Mononuclear cell (primary cell): ENCODE measurements around the gene CRAMP1. TPM values are rescaled to one million over a fixed set of nuclear protein-coding genes. Genes with fewer than 3 reads are reported as not detected.

Experiments used
- total RNA-seq: library from RNA; depleted of rRNA; stranded (reverse); fragments of >200 nt; gene quantifications from one replicate; pipeline ENCODE4 v1.2.3, GENCODE V29; 2012

The CRAMP1 gene
- total RNA-seq, 1 donor: 11.2 TPM

Other genes with a start within 250 kb of the CRAMP1 start
- 18.4 TPM for gene UNKL, start 197.7 kb upstream of the CRAMP1 start, total RNA-seq
- 4.3 TPM for gene UQCC4, start 191.6 kb upstream of the CRAMP1 start, total RNA-seq
- gene PERCC1, start 181.3 kb upstream of the CRAMP1 start, total RNA-seq: 0.84 TPM
- 0.21 TPM for gene CCDC154, start 167.8 kb upstream of the CRAMP1 start, total RNA-seq
- 58.2 TPM for gene CLCN7, start 137.3 kb upstream of the CRAMP1 start, total RNA-seq
- gene PTX4, start 123.4 kb upstream of the CRAMP1 start, total RNA-seq: not detected
- 10.2 TPM for gene TELO2, start 119.0 kb upstream of the CRAMP1 start, total RNA-seq
- gene TMEM204, start 78.7 kb upstream of the CRAMP1 start, total RNA-seq: 12.6 TPM
- 2.3 TPM for gene IFT140, start 288 bp upstream of the CRAMP1 start, total RNA-seq
- 2.5 TPM for gene JPT2, start 65.9 kb downstream of the CRAMP1 start, total RNA-seq
- gene MAPK8IP3, start 93.8 kb downstream of the CRAMP1 start, total RNA-seq: 135 TPM
- gene NME3, start 159.2 kb downstream of the CRAMP1 start, total RNA-seq: 17.6 TPM
- 13.3 TPM for gene EME2, start 160.4 kb downstream of the CRAMP1 start, total RNA-seq
- 17.1 TPM for gene MRPS34, start 160.8 kb downstream of the CRAMP1 start, total RNA-seq
- gene SPSB3, start 170.2 kb downstream of the CRAMP1 start, total RNA-seq: 40.0 TPM
- 26.2 TPM for gene NUBP2, start 170.6 kb downstream of the CRAMP1 start, total RNA-seq
- 0.63 TPM for gene IGFALS, start 181.3 kb downstream of the CRAMP1 start, total RNA-seq
- gene HAGH, start 214.5 kb downstream of the CRAMP1 start, total RNA-seq: 14.3 TPM
- 7.0 TPM for gene FAHD1, start 214.8 kb downstream of the CRAMP1 start, total RNA-seq